Esophagus mucosa (tissue), 1 donor: Measurements from ENCODE around the gene ADCY2. TPM values are rescaled to one million over a fixed set of nuclear protein-coding genes. Genes with fewer than 3 reads are reported as not detected.

Source experiments
- ATAC-seq: fragments of 200-7000 bp; cut with Tn5 transposase; one replicate; pipeline ENCODE4 v1.9.1; 2020
- total RNA-seq: library from RNA; stranded (reverse); gene quantifications from one replicate; pipeline ENCODE4 v1.2.4, GENCODE V29; 2023
- donor health status: DM: yes; HTN: yes; CAD: no.

The ADCY2 gene
- total RNA-seq, 1 donor from 2014 or later: 0.12 TPM

GRCh38 chr5:7668627-7669026, 272.7 kb downstream of the ADCY2 start:
- no peak for ATAC-seq

GRCh38 chr5:7671381-7671993, 275.5 kb downstream of the ADCY2 start:
- ATAC-seq: no peak

- no peak for ATAC-seq
Measured at GRCh38 chr5:7673658-7674057, 277.7 kb downstream of the ADCY2 start.

- ATAC-seq: no peak
Measured at GRCh38 chr5:7676455-7676854, 280.5 kb downstream of the ADCY2 start.

GRCh38 chr5:7678030-7678429, 282.1 kb downstream of the ADCY2 start:
- no peak for ATAC-seq

GRCh38 chr5:7679663-7680062, 283.7 kb downstream of the ADCY2 start:
- ATAC-seq: no peak

GRCh38 chr5:7680260-7680659, 284.3 kb downstream of the ADCY2 start:
- no peak for ATAC-seq

- no peak for ATAC-seq
Measured at GRCh38 chr5:7682379-7682778, 286.4 kb downstream of the ADCY2 start.

GRCh38 chr5:7683753-7684152, 287.8 kb downstream of the ADCY2 start:
- no peak for ATAC-seq

GRCh38 chr5:7684826-7685225, 288.9 kb downstream of the ADCY2 start:
- no peak for ATAC-seq

GRCh38 chr5:7686794-7687193, 290.9 kb downstream of the ADCY2 start:
- no peak for ATAC-seq

GRCh38 chr5:7690557-7690956, 294.6 kb downstream of the ADCY2 start:
- ATAC-seq: no peak

- ATAC-seq: no peak
Measured at GRCh38 chr5:7705261-7705660, 309.3 kb downstream of the ADCY2 start.

GRCh38 chr5:7705736-7706135, 309.8 kb downstream of the ADCY2 start:
- no peak for ATAC-seq

- no peak for ATAC-seq
Measured at GRCh38 chr5:7706256-7706655, 310.3 kb downstream of the ADCY2 start.

- no peak for ATAC-seq
Measured at GRCh38 chr5:7714119-7714518, 318.2 kb downstream of the ADCY2 start.

GRCh38 chr5:7714697-7715096, 318.8 kb downstream of the ADCY2 start:
- ATAC-seq: no peak

- ATAC-seq: no peak
Measured at GRCh38 chr5:7717691-7718090, 321.8 kb downstream of the ADCY2 start.

- ATAC-seq: no peak
Measured at GRCh38 chr5:7728076-7728475, 332.1 kb downstream of the ADCY2 start.

- ATAC-seq: no peak
Measured at GRCh38 chr5:7741415-7742065, 345.6 kb downstream of the ADCY2 start.

- peak; percentile 22 for ATAC-seq
Measured at GRCh38 chr5:7742241-7742656, 346.3 kb downstream of the ADCY2 start.

- ATAC-seq: no peak
Measured at GRCh38 chr5:7745882-7746610, 350.1 kb downstream of the ADCY2 start.

GRCh38 chr5:7747728-7748127, 351.8 kb downstream of the ADCY2 start:
- ATAC-seq: no peak

- no peak for ATAC-seq
Measured at GRCh38 chr5:7749626-7750025, 353.7 kb downstream of the ADCY2 start.
